LHCN-M2 (cell line): Measurements from ENCODE around the gene ZDHHC16. TPM values are rescaled to one million over a fixed set of nuclear protein-coding genes. Genes with fewer than 3 reads are reported as not detected.

Experiments
- total RNA-seq: library from RNA; depleted of rRNA; stranded (reverse); fragments of >200 nt; gene quantifications from 2 replicates; pipeline ENCODE4 v1.2.3, GENCODE V29; 2014; rRNA removed

ZDHHC16 gene
- total RNA-seq, 1 experiment from 2014 or later: 86.1 TPM

Other genes starting within 250 kb of the ZDHHC16 start
- gene ARHGAP19, start 153.5 kb upstream of the ZDHHC16 start, total RNA-seq: 10.3 and 13.5 TPM in 2 replicates
- 1.5 and 1.7 TPM in 2 replicates for gene FRAT1, start 126.9 kb upstream of the ZDHHC16 start, total RNA-seq
- 4.8 and 5.2 TPM in 2 replicates for gene FRAT2, start 111.4 kb upstream of the ZDHHC16 start, total RNA-seq
- 24.7 and 32.8 TPM in 2 replicates for gene RRP12, start 44.8 kb upstream of the ZDHHC16 start, total RNA-seq
- 1,289 and 1,520 TPM in 2 replicates for gene PGAM1, start 20.0 kb upstream of the ZDHHC16 start, total RNA-seq
- gene EXOSC1, start 169 bp upstream of the ZDHHC16 start, total RNA-seq: 34.4 and 38.3 TPM in 2 replicates
- 95.3 and 112 TPM in 2 replicates for gene MMS19, start 52.2 kb downstream of the ZDHHC16 start, total RNA-seq
- 36.5 and 39.3 TPM in 2 replicates for gene UBTD1, start 52.7 kb downstream of the ZDHHC16 start, total RNA-seq
- 0.11 TPM in 1 of 2 replicates, not detected in the other for gene ANKRD2, start 126.6 kb downstream of the ZDHHC16 start, total RNA-seq
- 0.51 and 1.0 TPM in 2 replicates for gene HOGA1, start 138.2 kb downstream of the ZDHHC16 start, total RNA-seq
- gene C10orf62, start 143.5 kb downstream of the ZDHHC16 start, total RNA-seq: 0.11 TPM in 1 of 2 replicates, not detected in the other
- 3.7 and 4.3 TPM in 2 replicates for gene MORN4, start 187.3 kb downstream of the ZDHHC16 start, total RNA-seq
- gene PI4K2A, start 194.5 kb downstream of the ZDHHC16 start, total RNA-seq: 24.3 and 32.5 TPM in 2 replicates
- 17.1 and 24.4 TPM in 2 replicates for gene AVPI1, start 241.1 kb downstream of the ZDHHC16 start, total RNA-seq